Stimulated activated CD8-positive, alpha-beta memory T cell treated with anti-CD3 and anti-CD28 coated beads, Interleukin-7, amount 100 ng/mL, for 1 hour (primary cell): Measurements from ENCODE around the gene TRIM8.
A peak's percentile ranks its signal among the peaks of the same experiment; 100 is the strongest.

ENCODE experiments used
- DNase-seq, 2 donors: peaks; one replicate each; pipeline ENCODE4 v3.0.0-alpha.2; 2020; ENCODE audit warnings: low read depth in 2 of 2

TRIM8 gene

DNA sequence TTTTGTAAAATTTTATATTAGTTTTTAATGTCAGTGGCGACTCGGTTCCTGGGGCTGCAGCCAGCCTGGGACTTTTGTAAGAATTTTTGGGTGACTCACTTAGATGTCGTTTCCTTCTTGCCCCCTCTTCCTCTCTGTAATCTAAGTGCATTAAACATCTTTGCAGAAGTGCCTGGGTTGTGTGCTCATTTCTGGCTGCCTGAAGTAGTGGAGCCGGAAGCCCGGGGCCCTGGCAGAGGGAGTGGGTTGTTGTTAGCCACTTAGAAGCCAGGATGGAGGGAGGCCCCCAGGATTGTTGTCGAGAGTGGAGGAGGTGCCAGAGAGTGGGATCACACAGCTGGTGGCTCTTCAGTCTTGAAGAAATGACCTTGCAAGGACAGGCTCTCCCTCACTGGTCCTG is 11.0 kb upstream of the TRIM8 start:
- no peak for DNase-seq

DNA sequence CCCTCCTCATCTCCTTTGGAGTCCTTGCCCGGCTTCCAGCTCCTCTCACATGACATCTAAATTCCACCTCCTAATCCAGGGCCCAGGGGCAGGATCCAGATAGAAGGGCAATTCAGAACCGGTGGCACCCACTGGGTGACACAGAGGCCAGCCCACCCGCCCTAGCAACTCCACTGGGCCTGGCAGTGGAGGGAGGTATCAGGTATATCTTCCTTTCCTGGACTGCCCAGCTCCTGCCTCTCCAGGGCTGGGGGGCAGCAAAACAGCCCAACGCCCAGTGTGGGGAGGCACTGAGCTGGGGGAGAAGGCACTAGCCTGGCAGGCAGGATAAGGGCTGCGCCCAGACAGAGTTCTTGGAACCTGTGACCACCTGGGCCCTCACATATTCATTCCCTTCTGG is 10.4 kb upstream of the TRIM8 start:
- DNase-seq: no peak

DNA sequence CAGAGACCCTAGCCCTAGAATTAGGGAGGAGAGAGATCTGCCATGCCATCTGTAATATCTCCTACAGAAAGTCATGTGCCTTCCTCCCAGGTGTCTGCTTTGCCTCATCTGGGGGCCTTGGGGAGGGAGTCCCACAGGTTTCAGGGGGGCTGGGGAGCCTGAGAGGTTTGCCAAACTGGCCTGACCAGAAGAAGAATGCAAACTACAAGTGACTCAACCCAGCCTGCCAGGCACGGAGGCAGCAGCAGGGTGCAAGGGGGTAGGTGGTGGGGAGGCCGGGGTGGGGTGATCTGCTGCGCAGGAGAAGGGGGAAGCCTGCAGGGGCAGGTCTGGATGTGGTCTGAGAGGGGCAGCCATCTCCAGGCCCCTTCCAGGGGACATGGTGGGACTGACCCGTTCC is 9.6 kb upstream of the TRIM8 start:
- DNase-seq: no peak

DNA sequence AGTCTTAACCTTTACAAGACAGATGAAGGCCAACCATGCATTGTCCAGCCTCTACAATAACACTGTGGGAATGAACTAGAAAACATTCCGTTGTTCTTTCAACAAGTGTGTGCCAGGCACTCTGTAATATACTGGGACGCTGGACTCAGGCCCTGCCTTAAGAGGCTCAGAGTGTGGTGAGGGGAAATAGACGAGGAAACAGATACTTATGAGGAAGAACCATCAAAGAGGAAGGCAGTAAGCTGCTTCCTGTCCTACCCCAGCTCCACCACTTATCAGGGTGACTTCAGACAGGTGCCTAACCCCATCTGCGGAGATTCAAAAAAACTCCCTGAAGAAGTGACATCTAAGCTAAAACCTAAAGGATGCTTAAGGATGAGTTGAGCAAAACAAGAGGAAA is 8.9 kb upstream of the TRIM8 start:
- no peak for DNase-seq

DNA sequence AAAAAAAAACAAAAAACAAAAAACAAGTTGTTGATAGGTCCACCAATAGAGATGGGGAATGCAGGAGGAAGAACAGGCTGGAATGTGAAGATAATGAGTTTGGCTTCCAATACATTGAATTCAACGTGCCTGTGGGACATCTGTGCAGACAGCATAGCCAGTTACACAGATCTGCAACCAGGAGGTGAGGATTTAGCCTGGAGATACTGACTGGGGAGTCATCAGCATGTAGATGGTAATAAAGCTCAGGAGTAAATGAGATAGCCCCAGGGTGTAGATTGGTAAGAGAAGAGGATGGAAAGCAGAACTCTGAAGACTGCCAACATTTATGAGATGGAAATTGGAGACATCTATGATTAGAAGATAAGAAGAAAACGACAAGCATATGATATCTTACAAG is 4.7 kb upstream of the TRIM8 start:
- DNase-seq: no peak

DNA sequence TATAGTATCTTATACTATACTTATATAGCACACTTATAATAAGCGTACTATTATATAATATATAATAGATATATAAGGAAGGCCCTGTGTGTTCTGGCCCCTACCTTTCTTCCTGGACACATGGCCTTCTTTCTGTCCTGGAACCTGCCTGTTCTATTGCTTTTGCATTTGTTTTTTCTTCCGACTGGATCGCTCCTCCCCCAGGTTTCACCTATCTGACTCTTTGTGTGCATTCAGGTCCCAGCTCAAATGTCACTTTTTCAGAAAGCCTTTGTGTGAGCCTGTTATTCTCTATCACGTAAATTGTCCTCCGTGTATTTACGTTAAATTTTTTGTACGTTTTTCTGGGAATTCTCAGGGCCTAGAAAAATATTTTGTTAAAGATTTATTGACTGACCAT is 2.9 kb upstream of the TRIM8 start:
- no peak for DNase-seq

DNA sequence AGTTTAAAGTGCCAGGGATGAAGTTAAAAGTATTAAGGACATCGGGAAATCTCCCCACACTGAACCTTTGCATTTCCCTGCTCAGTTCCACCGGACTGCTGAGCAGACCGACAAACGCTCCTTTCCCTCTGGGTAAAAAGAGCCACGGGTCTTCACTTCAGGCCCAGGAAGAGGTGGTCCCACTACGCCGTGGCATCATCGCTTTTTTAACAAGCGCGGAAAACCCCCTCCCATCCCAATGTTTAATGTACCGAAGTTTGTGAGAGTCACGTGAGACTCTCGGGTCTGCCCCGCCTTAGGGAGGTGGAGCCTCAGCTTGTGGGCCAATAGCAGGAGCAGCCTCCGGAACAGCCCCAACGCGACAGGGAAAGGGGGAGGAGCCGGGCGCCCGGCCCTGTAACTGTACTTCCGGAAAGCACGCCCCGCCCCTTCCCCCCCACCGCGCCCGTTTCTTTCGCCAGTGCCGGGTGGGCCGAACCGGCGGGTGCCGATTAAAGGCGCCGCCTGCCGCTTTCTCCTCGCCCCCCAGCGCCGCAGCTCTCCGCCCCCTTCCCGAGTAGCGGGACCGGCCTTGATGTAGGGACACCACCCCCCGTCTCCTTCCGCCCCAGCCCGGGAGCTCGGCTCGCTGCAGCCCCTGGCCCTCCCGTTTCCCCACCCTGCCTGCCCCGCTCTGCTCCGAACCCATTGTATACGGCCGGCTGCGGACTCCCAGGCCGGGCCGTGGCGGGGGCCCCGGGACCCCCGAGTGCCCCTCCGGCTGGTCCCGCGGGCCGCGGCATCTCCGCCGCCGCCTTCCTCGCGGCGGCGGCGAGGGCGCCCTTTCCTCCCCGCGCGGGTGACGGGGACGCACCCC is 2.2 kb upstream of the TRIM8 start:
- DNase-seq: peak; percentile 95 to 97

DNA sequence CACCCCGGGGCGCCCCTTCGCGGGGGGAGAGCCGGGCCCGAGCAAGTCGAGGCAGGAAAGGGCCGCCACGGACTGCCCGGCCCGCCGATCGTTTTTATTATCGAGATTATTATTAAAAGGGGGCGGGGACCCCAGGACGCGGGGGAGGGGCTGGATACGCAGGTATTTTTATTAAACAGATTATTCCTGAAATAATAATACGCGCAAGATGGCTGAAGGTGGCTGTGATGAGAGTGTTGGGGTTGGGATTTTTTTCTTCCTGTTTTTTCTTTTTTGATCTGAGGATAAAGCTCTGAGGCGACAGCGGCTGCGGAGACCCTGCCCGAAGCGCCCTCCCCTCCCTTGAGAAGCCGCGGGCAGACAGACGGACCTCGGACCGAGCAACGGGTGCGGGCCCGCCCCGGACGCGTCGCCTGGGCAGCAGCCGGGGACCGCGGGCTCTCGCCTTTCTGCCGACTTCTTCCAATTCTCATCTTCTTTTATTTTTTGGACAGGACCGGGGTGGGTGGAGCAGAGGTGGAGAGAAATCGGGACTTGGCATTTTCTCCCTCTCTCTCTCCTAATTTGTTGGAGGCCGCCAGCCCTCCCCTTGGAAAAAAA is 1.4 kb upstream of the TRIM8 start:
- DNase-seq: no peak

DNA sequence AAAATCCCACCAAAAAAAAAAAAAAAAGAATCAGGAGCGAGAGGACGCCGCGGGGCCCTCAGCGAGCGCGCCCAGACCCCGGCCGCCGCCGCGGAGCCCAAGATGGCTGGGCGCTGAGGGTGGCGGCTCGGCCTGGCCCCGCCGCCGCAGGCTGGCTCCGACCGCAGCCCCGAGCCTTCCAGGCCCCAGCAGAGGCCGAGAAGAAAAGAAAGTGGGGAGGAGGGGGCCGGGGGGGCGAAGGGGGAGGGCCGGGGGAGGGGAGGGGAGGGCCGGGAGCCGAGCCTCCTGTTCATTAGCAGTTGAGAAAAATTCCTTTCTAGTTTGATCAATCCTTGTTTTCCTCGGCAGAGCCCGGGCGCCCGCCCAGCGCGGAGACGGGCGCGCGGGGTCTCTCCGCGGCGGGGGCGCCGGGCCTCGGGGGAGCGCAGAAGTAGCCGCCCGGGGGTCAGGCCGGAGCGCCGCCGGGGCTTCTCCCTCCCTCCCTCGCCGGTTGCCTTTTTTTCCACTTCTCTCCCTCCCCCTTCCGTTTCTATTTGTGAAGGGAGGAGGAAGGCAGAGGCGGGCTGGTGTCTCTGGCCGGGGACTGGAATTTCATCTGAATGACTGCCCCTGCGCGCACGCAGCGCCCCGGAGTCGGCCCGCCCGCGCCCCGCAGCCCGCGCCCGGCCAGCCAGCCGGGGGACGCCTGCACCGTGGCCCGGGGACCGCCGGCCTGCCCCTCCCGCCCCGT is 778 bp upstream of the TRIM8 start:
- no peak for DNase-seq

DNA sequence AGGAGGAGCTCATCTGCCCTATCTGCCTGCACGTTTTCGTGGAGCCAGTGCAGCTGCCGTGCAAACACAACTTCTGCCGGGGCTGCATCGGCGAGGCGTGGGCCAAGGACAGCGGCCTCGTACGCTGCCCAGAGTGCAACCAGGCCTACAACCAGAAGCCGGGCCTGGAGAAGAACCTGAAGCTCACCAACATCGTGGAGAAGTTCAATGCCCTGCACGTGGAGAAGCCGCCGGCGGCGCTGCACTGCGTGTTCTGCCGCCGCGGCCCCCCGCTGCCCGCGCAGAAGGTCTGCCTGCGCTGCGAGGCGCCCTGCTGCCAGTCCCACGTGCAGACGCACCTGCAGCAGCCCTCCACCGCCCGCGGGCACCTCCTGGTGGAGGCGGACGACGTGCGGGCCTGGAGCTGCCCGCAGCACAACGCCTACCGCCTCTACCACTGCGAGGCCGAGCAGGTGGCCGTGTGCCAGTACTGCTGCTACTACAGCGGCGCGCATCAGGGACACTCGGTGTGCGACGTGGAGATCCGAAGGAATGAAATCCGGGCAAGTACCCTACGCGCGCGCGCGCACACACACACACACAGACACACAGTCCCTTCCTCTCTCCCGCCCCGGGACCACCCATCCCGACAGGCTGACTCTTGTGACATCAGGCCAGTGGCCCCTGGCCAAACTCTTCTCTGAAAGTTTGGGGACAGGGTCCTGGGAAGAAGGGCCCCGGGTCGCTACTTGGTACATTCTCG is 538 bp downstream of the TRIM8 start:
- DNase-seq: peak; percentile 51 to 57

DNA sequence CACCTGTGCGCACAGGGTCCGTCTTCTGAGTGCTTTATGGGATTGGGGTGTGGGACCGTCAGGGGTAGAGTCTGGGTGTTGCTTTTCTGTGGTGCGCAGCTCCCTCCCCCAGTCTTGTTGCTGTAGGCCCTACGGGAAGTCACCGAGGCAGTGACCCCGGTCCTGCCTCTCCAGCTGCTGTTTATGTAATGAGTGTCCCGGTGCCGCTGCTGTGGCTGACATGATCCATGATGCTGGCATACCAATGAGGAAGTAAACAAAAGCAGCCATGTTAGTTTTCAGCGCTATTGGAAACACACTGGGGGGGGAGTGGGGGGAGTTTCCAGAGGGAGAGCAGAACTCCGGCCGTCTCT is 1.1 kb downstream of the TRIM8 start:
- no peak for DNase-seq

DNA sequence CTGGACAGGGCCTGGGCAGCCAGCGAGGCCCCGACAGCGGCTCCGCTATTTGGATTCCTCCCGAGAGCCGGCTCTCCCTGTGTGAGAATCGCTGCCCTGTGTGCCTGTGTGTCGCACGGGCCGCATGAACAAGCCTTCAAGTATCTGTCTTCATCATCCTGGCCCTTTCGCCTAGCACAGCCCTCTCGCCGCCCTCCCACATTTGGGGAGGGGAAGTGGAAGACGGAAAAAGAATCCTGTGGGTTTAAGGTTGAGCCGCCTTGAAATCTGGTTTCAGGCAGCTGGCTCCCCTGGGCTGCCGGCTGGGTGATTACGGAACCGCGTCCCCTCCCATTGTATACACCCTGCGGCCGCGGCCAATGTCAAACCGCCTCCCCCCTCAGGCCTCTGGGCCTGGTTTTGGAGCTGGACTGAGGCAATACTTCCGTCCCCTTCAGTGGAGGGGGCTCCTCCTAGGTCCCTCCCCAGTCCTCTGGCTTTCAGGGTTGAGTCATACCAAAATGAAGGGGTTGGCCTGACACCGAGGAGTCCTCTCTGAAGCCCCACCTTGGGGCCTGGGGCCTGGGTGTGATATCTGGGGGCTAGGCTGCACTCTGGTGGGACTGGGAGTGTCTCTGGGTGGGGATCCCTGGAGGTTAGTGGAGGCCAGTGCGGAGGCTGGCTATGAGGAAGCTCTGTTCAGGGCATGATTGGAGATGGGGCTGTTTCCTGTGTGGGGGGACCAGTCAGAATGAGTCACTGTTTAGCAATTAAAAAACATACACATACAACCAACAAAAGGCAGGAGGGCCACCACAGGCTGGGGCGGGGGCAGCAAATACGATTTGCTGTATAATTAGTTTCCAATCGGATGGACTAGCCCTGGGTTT is 1.7 kb downstream of the TRIM8 start:
- DNase-seq: peak; percentile 46 to 48

DNA sequence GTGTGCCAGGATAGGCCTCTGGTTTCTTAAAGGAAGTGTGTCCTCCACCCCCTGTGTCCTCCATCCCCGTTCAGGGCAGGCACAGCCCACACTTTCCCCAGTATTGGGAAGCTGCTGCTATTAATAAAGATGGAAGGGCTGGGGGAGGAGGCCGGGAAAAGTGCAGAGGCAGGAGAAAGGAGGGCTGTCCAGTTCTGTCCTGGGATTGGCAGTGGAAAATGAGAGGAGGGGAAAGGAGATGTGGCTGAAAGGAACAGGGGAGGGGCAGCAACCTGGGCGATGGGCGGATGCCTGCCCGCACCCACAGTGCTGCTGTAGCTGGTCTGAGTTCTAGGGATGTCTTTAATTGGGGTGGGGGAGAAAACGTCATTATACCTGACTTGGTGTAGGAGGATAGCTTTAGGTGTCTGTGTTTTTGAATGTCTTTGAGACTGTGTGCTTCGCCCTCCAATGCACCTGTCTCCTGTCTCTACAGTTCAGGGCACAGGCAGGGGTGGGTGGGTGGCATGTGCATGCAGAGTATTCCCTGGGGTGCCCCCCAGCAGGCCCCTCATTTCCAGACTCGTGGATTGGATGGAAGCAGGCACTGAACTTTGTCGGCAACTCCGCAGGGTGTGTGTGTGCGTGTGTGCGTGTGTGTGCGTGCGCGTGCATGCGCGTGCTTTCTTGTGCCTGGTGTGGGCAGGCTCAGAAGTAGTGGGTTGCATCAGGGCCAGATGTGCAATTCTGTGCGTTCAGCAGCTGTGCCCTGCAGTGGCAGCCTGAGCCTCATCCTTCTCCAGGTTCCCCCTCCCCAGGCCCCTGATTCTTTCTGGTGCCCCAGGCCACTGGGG is 2.5 kb downstream of the TRIM8 start:
- no peak for DNase-seq

DNA sequence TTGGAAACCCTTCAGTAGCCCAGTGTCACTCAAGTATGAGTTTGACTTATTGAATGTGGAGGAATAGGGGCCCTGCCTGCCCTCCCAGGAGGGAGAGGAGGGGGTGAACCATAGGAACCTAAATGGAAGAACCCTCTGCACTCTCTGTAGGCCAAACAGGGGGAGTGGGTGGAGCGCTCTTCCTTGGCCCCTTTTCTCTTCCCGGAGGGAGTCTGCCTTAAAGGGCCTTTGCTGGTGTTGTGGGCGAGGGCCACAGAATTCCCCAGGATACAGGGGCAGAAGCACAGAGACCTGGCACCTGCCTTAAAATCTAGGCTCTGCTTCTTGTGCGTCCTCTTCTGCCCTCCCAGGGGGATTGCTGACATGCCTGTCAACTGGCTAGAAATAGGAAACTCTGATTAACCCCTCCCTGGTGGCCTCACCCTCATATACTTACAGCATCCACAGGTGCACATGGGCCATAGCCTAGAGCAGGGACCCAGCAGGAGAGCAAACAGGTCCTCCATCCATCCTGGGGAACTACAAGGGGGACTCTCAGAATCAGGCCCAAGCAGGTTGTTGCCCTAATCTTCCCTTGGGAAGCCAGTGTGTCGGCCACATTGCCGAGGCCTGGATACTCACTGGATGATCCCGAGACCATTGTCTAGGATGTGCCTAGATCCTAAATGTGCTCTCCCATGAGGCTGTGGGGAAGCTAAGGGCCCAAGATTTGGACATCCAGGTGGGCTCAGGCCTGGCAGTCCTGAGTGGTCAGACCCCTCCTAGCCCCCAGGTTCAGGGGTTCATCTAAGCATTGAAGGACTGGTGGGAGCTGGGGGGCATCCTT is 3.4 kb downstream of the TRIM8 start:
- DNase-seq: no peak

DNA sequence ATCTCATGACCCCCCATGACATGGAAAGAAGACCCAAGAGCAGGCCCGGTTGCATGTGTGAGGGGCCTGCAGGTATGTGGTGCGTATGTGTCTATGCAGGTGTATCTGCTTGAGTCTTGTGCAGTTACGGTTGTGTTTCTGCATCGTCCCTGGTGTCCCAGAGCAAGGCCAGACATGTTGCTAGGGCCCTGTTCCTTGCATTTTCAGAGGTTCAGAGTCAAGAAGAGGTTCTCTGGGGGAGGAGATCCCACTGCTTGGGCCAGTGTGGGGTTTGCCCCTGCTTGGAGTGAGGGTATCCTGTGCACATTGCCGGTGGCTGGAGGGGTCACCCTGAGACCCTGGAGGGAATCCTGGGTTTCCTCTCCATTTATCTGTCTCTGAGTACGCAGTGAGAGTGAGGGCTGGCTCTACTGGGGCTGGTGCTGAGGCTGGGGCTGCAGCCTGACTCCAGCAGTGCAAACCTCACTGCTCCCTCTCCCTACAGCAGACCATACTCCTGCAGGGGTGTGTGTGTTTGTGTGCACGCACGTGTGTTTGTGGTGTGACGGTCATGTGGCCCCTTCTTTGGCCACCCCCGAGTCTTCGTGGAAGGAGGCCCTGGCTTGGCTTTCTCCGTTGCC is 4.1 kb downstream of the TRIM8 start:
- no peak for DNase-seq

DNA sequence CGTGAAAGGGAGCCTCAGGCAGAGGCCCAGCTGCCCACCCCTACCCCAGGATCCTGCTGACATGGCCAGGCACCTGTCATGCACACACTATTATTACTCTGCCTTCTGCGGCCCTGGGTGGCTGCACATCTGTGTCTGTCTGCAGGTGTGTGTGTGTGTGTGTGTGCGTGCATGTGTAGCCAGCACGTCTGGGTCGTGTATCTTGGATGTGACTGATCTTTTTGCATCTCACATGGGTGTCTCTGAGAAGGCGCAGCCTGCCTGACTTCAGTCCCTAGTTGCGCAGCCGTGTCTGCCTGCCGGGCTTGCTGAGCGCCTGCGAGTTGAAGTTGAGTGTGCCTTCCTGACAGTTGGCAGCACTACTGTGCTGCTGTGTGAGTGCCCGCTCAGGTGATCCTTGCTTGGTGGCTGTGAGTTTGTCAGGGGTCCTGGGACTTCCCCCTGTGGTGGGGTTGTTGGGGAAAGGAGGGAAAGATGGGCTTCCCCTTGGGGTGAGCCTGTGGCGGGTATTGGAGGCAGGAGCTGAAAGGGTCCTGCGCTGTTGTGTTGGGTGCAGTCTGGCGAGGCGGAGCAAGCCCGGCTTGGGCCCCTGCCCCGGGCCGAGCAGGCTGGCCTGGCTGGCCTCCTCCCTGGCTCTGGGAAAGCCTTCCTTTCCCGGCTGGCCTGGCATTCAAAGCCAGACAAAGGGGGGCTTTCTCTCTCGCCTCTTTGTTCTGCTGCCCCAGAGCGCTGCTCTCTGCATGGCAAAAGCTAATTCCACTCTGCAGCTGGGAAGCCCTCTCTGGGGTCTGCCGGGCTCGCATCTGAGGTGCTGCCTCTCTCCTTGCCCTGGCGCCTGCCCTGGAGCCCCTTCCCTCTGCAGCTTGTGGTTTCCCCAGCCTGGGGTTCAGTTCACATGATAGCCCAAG is 4.9 kb downstream of the TRIM8 start:
- DNase-seq: no peak

DNA sequence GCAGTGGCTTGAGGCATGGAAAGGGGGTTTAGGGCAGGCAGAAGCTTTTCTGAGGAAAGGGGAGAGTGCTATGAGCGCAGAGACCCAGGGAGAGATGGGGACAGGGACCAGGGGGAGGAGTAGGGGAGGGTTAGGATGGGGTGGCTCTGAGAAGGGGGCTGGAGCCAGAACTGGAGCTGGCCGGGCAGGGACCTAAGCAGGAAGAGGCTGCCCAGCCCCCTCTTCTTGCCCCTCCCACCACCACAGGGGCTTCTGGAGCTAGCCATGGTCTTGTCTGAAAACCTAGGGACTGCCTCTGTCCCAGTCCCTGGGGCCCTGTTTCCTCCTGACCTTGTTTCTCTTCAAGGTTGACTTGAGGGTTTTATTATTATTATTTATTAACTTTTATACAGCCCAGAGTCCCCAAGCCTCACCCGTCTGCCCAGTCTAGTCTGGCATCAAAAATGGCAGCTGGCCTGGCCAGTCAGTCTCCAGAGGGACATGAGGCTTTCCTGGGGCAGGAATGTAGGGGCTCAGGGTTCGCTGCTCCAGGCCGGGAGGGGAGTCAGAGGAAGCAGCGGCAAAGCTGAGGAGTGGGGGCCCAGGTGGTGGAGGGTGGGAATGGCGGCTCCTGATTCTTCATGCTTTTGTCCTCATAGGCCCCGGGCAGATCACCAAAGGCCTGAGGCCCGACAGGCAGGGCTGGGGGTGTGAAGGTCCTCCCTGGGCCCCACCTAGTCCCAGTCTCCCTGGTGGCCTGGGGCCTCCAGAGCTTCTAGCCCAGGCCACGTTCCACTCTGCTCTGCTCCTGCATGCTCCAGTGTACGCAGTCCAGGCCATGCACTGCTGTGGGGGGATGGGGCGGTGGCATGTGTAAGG is 5.7 kb downstream of the TRIM8 start:
- DNase-seq: no peak
